Peyer's patch (tissue), 4 donors: ENCODE results near the gene PTPN2. TPM values are rescaled to one million over a fixed set of nuclear protein-coding genes. Genes with fewer than 3 reads are reported as not detected.

Experiments
- DNase-seq, 3 donors: peaks; one replicate each; pipeline ENCODE4 v3.0.0-alpha.2; 2017 to 2019
- H3K27ac ChIP-seq, 4 donors: fragments of 200-600 bp; sonication (generic); one replicate each; pipeline ENCODE4 v1.5.1; 2016 to 2019
- H3K27me3 ChIP-seq, 2 donors: fragments of 200-600 bp; sonication (generic); one replicate each; pipeline ENCODE4 v1.5.1; 2019
- H3K36me3 ChIP-seq, 3 donors: fragments of 200-600 bp; sonication (generic); one replicate each; pipeline ENCODE4 v1.5.1; 2016 to 2019
- H3K4me1 ChIP-seq, 4 donors: fragments of 200-600 bp; sonication (generic); one replicate each; pipeline ENCODE4 v1.5.1; 2016 to 2019
- H3K4me3 ChIP-seq, 4 donors: fragments of 200-600 bp; sonication (generic); 1 replicate in 3 of 4; 2 replicates in 1 of 4; pipeline ENCODE4 v1.5.1; 2016 to 2019; ENCODE audit warnings: mild to moderate bottlenecking in 1 of 4
- H3K9me3 ChIP-seq, 4 donors: fragments of 200-600 bp; sonication (generic); one replicate each; pipeline ENCODE4 v1.5.1; 2016 to 2019; ENCODE audit warnings: mild to moderate bottlenecking in 1 of 4
- POLR2A ChIP-seq, 2 donors: fragments of 450-650 bp; IDR thresholded peaks; one replicate each; pipeline ENCODE4 v1.5.1; 2017; ENCODE audit warnings: antibody characterized with exemption in 2 of 2, mild to moderate bottlenecking in 2 of 2, moderate library complexity in 2 of 2
- total RNA-seq, 4 donors: library from RNA; depleted of rRNA; stranded (reverse); fragments of >200 nt; gene quantifications; one replicate each; pipeline ENCODE4 v1.1.0, GENCODE V29; 2016
- TF ChIP-seq, protein P1 (sequence below), 6 experiments: fragments of 450-650 bp in 4 of 6; fragments of 200-600 bp in 2 of 6; sonication (generic) in 1 of 6; IDR thresholded peaks; one replicate each; pipeline ENCODE4 v1.5.1; 2017 to 2019; ENCODE audit warnings: antibody characterized with exemption in 6 of 6, mild to moderate bottlenecking in 3 of 6, moderate library complexity in 1 of 6

The PTPN2 gene
- total RNA-seq, 4 donors from 2014 or later = 28.9 to 43.7 (median 29.3) TPM

DNA sequence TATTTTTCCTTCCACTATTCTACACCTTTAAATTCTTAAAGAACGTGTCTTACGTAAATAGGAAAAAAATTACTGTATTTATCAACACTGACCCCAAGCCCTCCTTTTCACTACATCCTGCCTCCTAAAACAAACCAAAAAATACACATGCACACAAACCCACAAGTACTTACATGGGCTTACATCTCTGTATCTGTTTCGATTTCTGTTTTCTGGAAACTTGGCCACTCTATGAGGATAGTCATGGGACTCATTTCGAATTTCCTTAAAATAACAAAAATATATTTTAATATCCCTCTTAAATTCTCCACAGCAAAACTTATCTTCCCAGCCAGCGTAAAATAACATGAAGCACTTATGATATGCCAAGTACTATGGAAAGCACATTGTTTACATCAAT is 25.0 kb downstream of the PTPN2 start:
- Histone ChIP-seq H3K27ac (no peak overlapping the region), H3K4me3 (no peak overlapping the region), H3K27me3 (no peaks in the 10 kb centered on the region), H3K4me1 (peaks cover 0 to 13% (median 4%) of the 10 kb centered on the region in 4 donors), H3K36me3 (peaks cover 0 to 4% (median 0%) of the 10 kb centered on the region in 3 donors), H3K9me3 (no peaks in the 10 kb centered on the region)
- no peak for DNase-seq
- TF ChIP-seq, protein P1, sequence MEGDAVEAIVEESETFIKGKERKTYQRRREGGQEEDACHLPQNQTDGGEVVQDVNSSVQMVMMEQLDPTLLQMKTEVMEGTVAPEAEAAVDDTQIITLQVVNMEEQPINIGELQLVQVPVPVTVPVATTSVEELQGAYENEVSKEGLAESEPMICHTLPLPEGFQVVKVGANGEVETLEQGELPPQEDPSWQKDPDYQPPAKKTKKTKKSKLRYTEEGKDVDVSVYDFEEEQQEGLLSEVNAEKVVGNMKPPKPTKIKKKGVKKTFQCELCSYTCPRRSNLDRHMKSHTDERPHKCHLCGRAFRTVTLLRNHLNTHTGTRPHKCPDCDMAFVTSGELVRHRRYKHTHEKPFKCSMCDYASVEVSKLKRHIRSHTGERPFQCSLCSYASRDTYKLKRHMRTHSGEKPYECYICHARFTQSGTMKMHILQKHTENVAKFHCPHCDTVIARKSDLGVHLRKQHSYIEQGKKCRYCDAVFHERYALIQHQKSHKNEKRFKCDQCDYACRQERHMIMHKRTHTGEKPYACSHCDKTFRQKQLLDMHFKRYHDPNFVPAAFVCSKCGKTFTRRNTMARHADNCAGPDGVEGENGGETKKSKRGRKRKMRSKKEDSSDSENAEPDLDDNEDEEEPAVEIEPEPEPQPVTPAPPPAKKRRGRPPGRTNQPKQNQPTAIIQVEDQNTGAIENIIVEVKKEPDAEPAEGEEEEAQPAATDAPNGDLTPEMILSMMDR (IDR thresholded peaks at IDR 0.05) = no peak
- TF ChIP-seq POLR2A (IDR thresholded peaks at IDR 0.05) = no peak

DNA sequence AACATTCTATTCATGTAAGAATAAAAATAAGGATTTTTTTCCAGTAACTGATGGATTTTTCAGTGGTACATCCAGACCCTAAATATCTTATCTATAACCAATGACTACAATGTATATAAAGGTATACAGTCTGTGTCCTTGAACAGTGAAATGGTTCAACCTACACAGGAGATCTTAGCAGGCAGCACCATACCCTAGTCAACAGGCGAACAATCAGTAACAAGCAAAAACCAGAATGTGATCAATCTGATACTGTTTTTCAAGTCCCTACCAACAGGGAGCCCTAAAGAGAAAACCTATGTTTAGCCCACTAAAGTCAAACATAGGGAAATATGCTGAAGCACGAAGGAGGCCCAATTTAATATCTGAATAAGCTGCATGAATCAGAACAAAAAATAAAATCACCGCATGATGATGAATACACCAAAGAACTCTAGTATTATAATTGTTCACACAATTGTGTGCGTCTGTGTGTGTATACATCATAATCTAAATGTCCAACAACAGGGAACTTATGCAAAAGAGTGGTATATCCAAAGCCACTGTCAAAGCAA is 26.0 kb downstream of the PTPN2 start:
- Histone ChIP-seq H3K27me3 (no peaks in the 10 kb centered on the region), H3K4me3 (no peak overlapping the region), H3K4me1 (peaks cover 0 to 6% (median 3%) of the 10 kb centered on the region in 4 donors), H3K36me3 (peaks cover 0 to 4% (median 0%) of the 10 kb centered on the region in 3 donors), H3K27ac (no peak overlapping the region), H3K9me3 (no peaks in the 10 kb centered on the region)
- no peak for DNase-seq
- TF ChIP-seq POLR2A (IDR thresholded peaks at IDR 0.05) = no peak
- TF ChIP-seq, protein P1 (IDR thresholded peaks at IDR 0.05) = no peak

- Histone ChIP-seq H3K4me3 (no peak overlapping the region), H3K36me3 (peaks cover 0 to 4% (median 0%) of the 10 kb centered on the region in 3 donors), H3K27ac (no peak overlapping the region), H3K4me1 (peaks cover 0 to 3% (median under 1%) of the 10 kb centered on the region in 4 donors), H3K9me3 (no peaks in the 10 kb centered on the region), H3K27me3 (no peaks in the 10 kb centered on the region)
- no peak for DNase-seq
- no peak for TF ChIP-seq POLR2A (IDR thresholded peaks at IDR 0.05)
- TF ChIP-seq, protein P1 (IDR thresholded peaks at IDR 0.05) = no peak
Observed at GRCh38 chr18:12857215-12857905, 26.7 kb downstream of the PTPN2 start.

DNA sequence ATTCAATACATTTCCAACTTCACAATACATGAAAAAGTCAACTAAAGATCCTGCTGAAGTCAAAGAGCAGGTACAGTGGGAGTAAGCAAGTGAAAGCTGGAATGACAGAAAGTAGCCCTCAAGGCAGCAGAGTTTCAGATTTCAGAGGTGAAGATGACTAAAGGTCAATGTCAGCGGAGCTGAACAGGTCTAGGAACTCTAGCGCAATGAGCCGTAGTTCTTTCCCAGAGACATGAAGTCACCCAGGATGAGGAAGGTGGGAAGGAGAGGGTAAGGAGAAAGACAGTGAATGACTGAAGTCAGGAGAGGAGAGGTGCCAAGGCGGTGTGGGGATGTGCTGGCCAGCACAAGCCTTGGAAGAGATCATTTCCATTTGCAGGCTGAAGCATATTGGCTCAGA is 28.1 kb downstream of the PTPN2 start:
- Histone ChIP-seq H3K9me3 (no peaks in the 10 kb centered on the region), H3K4me1 (no peaks in the 10 kb centered on the region), H3K27ac (no peak overlapping the region), H3K4me3 (no peak overlapping the region), H3K27me3 (no peaks in the 10 kb centered on the region), H3K36me3 (peaks cover 0 to 4% (median 0%) of the 10 kb centered on the region in 3 donors)
- no peak for TF ChIP-seq POLR2A (IDR thresholded peaks at IDR 0.05)
- TF ChIP-seq, protein P1 (IDR thresholded peaks at IDR 0.05) = no peak
- DNase-seq = no peak

DNA sequence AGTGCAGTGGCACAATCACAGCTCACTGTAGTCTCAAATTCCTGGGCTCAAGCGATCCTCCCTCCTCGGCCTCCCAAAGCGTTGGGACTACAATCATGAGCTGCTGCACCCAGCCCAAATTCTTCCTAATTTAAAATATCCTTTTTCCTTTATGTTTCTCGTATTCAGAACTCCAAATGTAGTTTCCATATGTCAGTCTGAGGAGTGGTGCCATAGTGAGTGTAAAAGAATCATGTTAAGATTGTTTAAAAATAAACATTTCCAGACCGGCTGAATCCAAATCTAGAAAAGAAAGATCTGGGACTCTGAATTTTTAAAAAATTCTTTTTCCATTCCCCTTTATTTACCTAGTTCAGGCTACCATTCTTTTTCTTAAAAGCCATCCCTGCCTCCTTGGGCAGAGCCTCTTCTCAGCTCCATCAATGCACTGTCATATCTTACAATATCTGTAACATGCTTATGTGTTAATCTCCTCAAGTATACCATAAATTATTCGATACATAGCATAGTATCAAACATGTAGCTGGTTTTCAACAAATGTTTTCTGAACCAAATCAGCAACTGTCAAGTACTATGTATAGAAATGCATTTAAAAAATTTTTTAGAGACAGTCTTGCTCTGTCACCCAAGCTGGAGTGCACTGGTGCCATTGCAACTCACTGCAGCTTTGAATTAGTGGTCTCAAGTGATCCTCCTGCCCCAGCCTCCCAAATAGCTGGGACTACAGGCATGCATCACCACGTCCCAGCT is 31.3 kb downstream of the PTPN2 start:
- no peak overlapping the region for H3K4me3 ChIP-seq
- no peak overlapping the region for H3K27ac ChIP-seq
- DNase-seq = no peak
- H3K4me1 ChIP-seq = no peaks in the 10 kb centered on the region
- no peaks in the 10 kb centered on the region for H3K27me3 ChIP-seq
- H3K36me3 ChIP-seq = peaks cover 0 to 4% (median 0%) of the 10 kb centered on the region in 3 donors
- TF ChIP-seq, protein P1 (IDR thresholded peaks at IDR 0.05) = no peak
- TF ChIP-seq POLR2A (IDR thresholded peaks at IDR 0.05) = no peak
- no peaks in the 10 kb centered on the region for H3K9me3 ChIP-seq
